CD14-positive monocyte (primary cell): ENCODE data around the gene MTNR1A. TPM values are rescaled to one million over a fixed set of nuclear protein-coding genes. Genes with fewer than 3 reads are reported as not detected.

ENCODE experiments used
- DNase-seq, 3 donors: peaks; one replicate each; pipeline ENCODE4 v3.0.0-alpha.2; 2011 to 2022
- H2AFZ ChIP-seq: 2 replicates; pipeline ENCODE4 v1.6.0; 2012; ENCODE audit warnings: mild to moderate bottlenecking, low read depth, low read length, inconsistent platforms; ENCODE audit not compliant: insufficient read depth, poor library complexity, severe bottlenecking
- H3K27ac ChIP-seq, 2 donors: 1 replicate in 1 of 2; 2 replicates in 1 of 2; pipeline ENCODE4 v1.5.1; 2012 to 2013; ENCODE audit warnings: low read length in 2 of 2, control low read depth in 1 of 2, inconsistent platforms in 1 of 2, low read depth in 1 of 2, mild to moderate bottlenecking in 1 of 2
- H3K27me3 ChIP-seq, 2 donors: one replicate each; pipeline versions ENCODE4 v1.6.0 to v1.6.1; 2011 to 2013; ENCODE audit warnings: low read length in 2 of 2; ENCODE audit not compliant: control insufficient read depth in 2 of 2, insufficient read depth in 2 of 2
- H3K36me3 ChIP-seq, 2 donors: replicated peaks in 1 of 2; 1 replicate in 1 of 2; 2 replicates in 1 of 2; pipeline versions ENCODE4 v1.5.1 to v1.6.1; 2012 to 2013; ENCODE audit warnings: low read length in 2 of 2, control low read depth in 1 of 2, inconsistent platforms in 1 of 2, mild to moderate bottlenecking in 1 of 2; ENCODE audit not compliant: insufficient read depth in 2 of 2, control insufficient read depth in 1 of 2
- H3K4me1 ChIP-seq, 2 donors: 1 replicate in 1 of 2; 2 replicates in 1 of 2; pipeline versions ENCODE4 v1.5.1 to v1.6.1; 2012 to 2013; ENCODE audit warnings: low read length in 2 of 2, control low read depth in 1 of 2, inconsistent platforms in 1 of 2, mild to moderate bottlenecking in 1 of 2, moderate library complexity in 1 of 2; ENCODE audit not compliant: insufficient read depth in 2 of 2, control insufficient read depth in 1 of 2
- H3K4me2 ChIP-seq: replicated peaks from 2 replicates; pipeline ENCODE3; 2012; ENCODE audit warnings: low read length, moderate library complexity, mild to moderate bottlenecking; ENCODE audit not compliant: poor library complexity, severe bottlenecking; ENCODE audit errors: extremely low read depth
- H3K4me3 ChIP-seq, 3 experiments: fragments of 200-600 bp in 1 of 3; sonication (generic) in 1 of 3; replicated peaks in 1 of 3; 1 replicate in 2 of 3; 2 replicates in 1 of 3; pipeline ENCODE4 v1.5.1; 2011 to 2013; ENCODE audit warnings: low read length in 3 of 3, mild to moderate bottlenecking in 3 of 3, control low read depth in 2 of 3, low read depth in 2 of 3, inconsistent platforms in 1 of 3, moderate library complexity in 1 of 3
- H3K79me2 ChIP-seq: 2 replicates; pipeline ENCODE4 v1.6.0; 2012; ENCODE audit warnings: mild to moderate bottlenecking, control low read depth, inconsistent platforms, low read length, moderate library complexity; ENCODE audit not compliant: insufficient read depth
- H3K9ac ChIP-seq: 2 replicates; pipeline ENCODE4 v1.6.0; 2017; ENCODE audit warnings: low read length, mild to moderate bottlenecking; ENCODE audit not compliant: insufficient read depth, poor library complexity, severe bottlenecking
- H3K9me3 ChIP-seq, 2 donors: replicated peaks in 1 of 2; 1 replicate in 1 of 2; 2 replicates in 1 of 2; pipeline versions ENCODE4 v1.5.1 to v1.6.1; 2012 to 2013; ENCODE audit warnings: low read length in 2 of 2, control low read depth in 1 of 2; ENCODE audit not compliant: control insufficient read depth in 1 of 2, insufficient read depth in 1 of 2
- H4K20me1 ChIP-seq: 2 replicates; pipeline ENCODE4 v1.6.0; 2012; ENCODE audit warnings: mild to moderate bottlenecking, low read length, control low read depth, moderate library complexity; ENCODE audit not compliant: insufficient read depth
- H3K27ac Mint-ChIP-seq, 7 donors: one replicate each; pipeline ENCODE4 v1.8.0; 2020; ENCODE audit warnings: mild to moderate bottlenecking in 7 of 7, mixed read lengths in 7 of 7, moderate library complexity in 6 of 7, inconsistent platforms in 2 of 7
- H3K27me3 Mint-ChIP-seq, 3 donors: one replicate each; pipeline ENCODE4 v1.8.0; 2021 to 2022; ENCODE audit warnings: low read depth in 3 of 3, mild to moderate bottlenecking in 3 of 3, mixed read lengths in 3 of 3, moderate library complexity in 3 of 3, inconsistent platforms in 1 of 3
- H3K36me3 Mint-ChIP-seq, 2 donors: one replicate each; pipeline ENCODE4 v1.8.0; 2020; ENCODE audit warnings: mixed read lengths in 2 of 2, inconsistent platforms in 1 of 2, mild to moderate bottlenecking in 1 of 2
- H3K4me1 Mint-ChIP-seq: one replicate; pipeline ENCODE4 v1.8.0; 2020; ENCODE audit warnings: mild to moderate bottlenecking, mixed read lengths
- H3K4me3 Mint-ChIP-seq, 2 donors: one replicate each; pipeline ENCODE4 v1.8.0; 2020; ENCODE audit warnings: mild to moderate bottlenecking in 2 of 2, mixed read lengths in 2 of 2, moderate library complexity in 1 of 2
- H3K9me3 Mint-ChIP-seq, 7 donors: one replicate each; pipeline ENCODE4 v1.8.0; 2020 to 2022; ENCODE audit warnings: mixed read lengths in 7 of 7, mild to moderate bottlenecking in 6 of 7, moderate library complexity in 6 of 7, inconsistent platforms in 2 of 7
- CTCF ChIP-seq: fragments of 200-600 bp; IDR thresholded peaks from one replicate; pipeline ENCODE4 v1.8.0; 2022; ENCODE audit warnings: antibody characterized with exemption, mild to moderate bottlenecking
- WGBS: methylation state at CpG from one replicate; pipeline ENCODE4 v1.1.5; 2013; ENCODE audit warnings: missing lambda C conversion rate; ENCODE audit not compliant: insufficient coverage; 5-methylcytosine and 5-hydroxymethylcytosine counted together
- intact Hi-C, 2 donors: fragments of 100-400 bp; cut with micrococcal nuclease; formaldehyde crosslinking; loops; one replicate each; pipeline versions ENCODE4 v1.15.0 to v1.15.1; 2023
- polyA plus RNA-seq, 3 donors: library from polyadenylated mRNA; depleted of rRNA in 1 of 3; unstranded in 2 of 3; stranded (reverse) in 1 of 3; fragments of 300-500 nt in 2 of 3; fragments of >200 nt in 1 of 3; fragmentation: Illumina TruSeq in 2 of 3; gene quantifications; 1 replicate in 2 of 3; 2 replicates in 1 of 3; pipeline ENCODE4 v1.2.3, GENCODE V29; 2012 to 2021

Gene MTNR1A
- polyA plus RNA-seq, 3 donors = not detected

GRCh38 chr4:186596346-186596745 lies 41.0 kb upstream of the MTNR1A start:
- Histone ChIP-seq H3K9ac (no peak overlapping the region), H4K20me1 (no peaks in the 10 kb centered on the region), H3K9me3 (no peaks in the 10 kb centered on the region), H3K79me2 (no peaks in the 10 kb centered on the region), H2AFZ (no peak overlapping the region), H3K4me3 (no peak overlapping the region), H3K4me2 (no peak overlapping the region), H3K4me1 (no peaks in the 10 kb centered on the region), H3K27me3 (no peaks in the 10 kb centered on the region), H3K27ac (no peak overlapping the region), H3K36me3 (no peaks in the 10 kb centered on the region)
- WGBS = 97% methylated on average over 10 of the region's 12 CpGs
- no peaks in the 10 kb centered on the region for H3K36me3 Mint-ChIP-seq
- no peaks in the 10 kb centered on the region for H3K9me3 Mint-ChIP-seq
- no peak for DNase-seq
- peaks cover 0 to 3% (median 2%) of the 10 kb centered on the region in 3 donors for H3K27me3 Mint-ChIP-seq
- intact Hi-C loops = no loop called here
- H3K4me3 Mint-ChIP-seq = no peak overlapping the region
- no peak overlapping the region for H3K27ac Mint-ChIP-seq
- H3K4me1 Mint-ChIP-seq = no peaks in the 10 kb centered on the region
- no peak for TF ChIP-seq CTCF

- intact Hi-C loops = no loop called here
- Histone ChIP-seq H3K9me3 (no peaks in the 10 kb centered on the region), H4K20me1 (no peaks in the 10 kb centered on the region)
These were observed 38.2 kb upstream of the MTNR1A start for GRCh38 chr4:186593587-186593973.

More at GRCh38 chr4:186593587-186593973, 38.2 kb upstream of the MTNR1A start:
- Histone ChIP-seq H3K4me2 (no peak overlapping the region), H2AFZ (no peak overlapping the region), H3K27ac (no peak overlapping the region), H3K9ac (no peak overlapping the region), H3K36me3 (no peaks in the 10 kb centered on the region), H3K4me1 (no peaks in the 10 kb centered on the region), H3K27me3 (no peaks in the 10 kb centered on the region), H3K4me3 (no peak overlapping the region), H3K79me2 (no peaks in the 10 kb centered on the region)
- 86% methylated on average over 3 of the region's 7 CpGs for WGBS
- no peak for TF ChIP-seq CTCF
- peaks cover 2 to 4% (median 3%) of the 10 kb centered on the region in 3 donors for H3K27me3 Mint-ChIP-seq
- no peak overlapping the region for H3K4me3 Mint-ChIP-seq
- no peaks in the 10 kb centered on the region for H3K9me3 Mint-ChIP-seq
- H3K27ac Mint-ChIP-seq = no peak overlapping the region
- H3K4me1 Mint-ChIP-seq = no peaks in the 10 kb centered on the region
- H3K36me3 Mint-ChIP-seq = no peaks in the 10 kb centered on the region
- no peak for DNase-seq
